CD4-positive, alpha-beta T cell treated with Interleukin-2 at 100 ng/mL for 4 hours (primary cell): ENCODE results near the gene TMED8.

Experiments
- DNase-seq: peaks from one replicate; pipeline ENCODE4 v3.0.0-alpha.2; 2020; ENCODE audit warnings: low spot score

TMED8 gene

DNA sequence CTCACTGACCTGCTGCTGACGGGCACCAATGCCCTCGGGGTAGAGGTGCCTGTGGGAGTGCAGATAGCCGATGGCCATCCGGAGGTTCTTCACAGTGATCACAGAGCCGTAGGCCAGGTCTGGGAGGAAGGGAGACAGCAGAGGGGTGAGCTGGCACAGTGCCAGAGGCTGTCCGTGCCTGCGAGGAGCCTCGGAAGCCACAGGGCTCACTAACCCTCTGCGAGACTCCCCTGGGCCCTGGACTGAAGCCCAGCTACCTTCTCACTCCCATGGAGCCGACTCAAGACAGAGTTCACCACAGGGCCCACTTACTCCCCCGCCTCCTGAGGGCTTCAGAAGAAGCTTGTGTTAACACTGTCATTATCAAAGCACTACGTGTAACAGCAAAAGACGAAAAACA lies 80.7 kb downstream of the TMED8 start:
- no peak for DNase-seq

- DNase-seq, result no peak
Measured at GRCh38 chr14:77290705-77291104, 86.2 kb downstream of the TMED8 start.

GRCh38 chr14:77286576-77286975 lies 90.3 kb downstream of the TMED8 start:
- no peak for DNase-seq
